Peyer's patch (tissue), 4 donors: Measurements from ENCODE around the gene ZNF316.

Source experiments
- POLR2A ChIP-seq, 2 donors: fragments of 450-650 bp; IDR thresholded peaks; one replicate each; pipeline ENCODE4 v1.5.1; 2017; ENCODE audit warnings: antibody characterized with exemption in 2 of 2, mild to moderate bottlenecking in 2 of 2, moderate library complexity in 2 of 2
- TF ChIP-seq, protein P1 (sequence below), 6 experiments: fragments of 450-650 bp in 4 of 6; fragments of 200-600 bp in 2 of 6; sonication (generic) in 1 of 6; IDR thresholded peaks; one replicate each; pipeline ENCODE4 v1.5.1; 2017 to 2019; ENCODE audit warnings: antibody characterized with exemption in 6 of 6, mild to moderate bottlenecking in 3 of 6, moderate library complexity in 1 of 6

DNA sequence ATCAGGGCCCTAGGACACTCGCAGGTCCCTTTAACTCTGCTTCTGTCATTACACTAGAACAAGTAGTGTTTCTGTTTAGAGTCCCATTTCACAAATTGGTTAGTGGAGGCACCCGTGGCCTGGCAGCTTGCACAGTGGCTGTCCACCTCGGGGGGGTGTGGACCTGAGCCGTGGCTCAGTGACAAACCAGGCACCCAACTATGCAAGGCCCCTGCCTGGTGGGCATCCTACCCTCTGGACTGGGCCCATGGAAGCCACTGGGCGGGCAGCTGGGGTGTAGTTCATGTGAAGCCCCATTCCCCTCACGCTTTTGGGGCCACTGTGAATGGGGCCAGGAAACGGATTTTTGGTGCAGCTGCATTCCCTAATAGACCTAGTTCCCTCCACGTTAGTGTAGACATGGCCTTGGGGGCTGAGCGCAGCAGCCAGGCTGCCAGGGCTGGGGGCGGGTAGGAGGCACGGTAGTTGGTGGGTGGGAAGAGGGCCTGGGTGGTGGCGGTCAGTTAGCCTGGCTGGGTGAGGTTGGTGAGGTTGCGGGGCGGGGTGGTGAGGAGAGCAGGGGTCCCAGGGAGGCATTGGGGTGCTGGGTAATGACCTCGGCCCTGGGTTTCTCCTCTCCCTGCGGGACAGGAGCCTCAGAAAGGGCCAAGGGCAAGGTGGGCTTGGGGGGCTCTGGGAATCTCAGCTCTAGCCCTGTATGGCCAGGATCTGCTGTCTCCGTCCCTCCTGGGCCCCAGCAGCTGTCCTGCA lies 18.7 kb downstream of the ZNF316 start:
- TF ChIP-seq POLR2A (IDR thresholded peaks at IDR 0.05), result no peak
- TF ChIP-seq, protein P1, sequence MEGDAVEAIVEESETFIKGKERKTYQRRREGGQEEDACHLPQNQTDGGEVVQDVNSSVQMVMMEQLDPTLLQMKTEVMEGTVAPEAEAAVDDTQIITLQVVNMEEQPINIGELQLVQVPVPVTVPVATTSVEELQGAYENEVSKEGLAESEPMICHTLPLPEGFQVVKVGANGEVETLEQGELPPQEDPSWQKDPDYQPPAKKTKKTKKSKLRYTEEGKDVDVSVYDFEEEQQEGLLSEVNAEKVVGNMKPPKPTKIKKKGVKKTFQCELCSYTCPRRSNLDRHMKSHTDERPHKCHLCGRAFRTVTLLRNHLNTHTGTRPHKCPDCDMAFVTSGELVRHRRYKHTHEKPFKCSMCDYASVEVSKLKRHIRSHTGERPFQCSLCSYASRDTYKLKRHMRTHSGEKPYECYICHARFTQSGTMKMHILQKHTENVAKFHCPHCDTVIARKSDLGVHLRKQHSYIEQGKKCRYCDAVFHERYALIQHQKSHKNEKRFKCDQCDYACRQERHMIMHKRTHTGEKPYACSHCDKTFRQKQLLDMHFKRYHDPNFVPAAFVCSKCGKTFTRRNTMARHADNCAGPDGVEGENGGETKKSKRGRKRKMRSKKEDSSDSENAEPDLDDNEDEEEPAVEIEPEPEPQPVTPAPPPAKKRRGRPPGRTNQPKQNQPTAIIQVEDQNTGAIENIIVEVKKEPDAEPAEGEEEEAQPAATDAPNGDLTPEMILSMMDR (IDR thresholded peaks at IDR 0.05), result no peak
